Chondrocyte (in vitro differentiated cells): ENCODE data around the gene SGCA. TPM values are rescaled to one million over a fixed set of nuclear protein-coding genes. Genes with fewer than 3 reads are reported as not detected.

Experiments
- DNase-seq: peaks from one replicate; pipeline ENCODE4 v3.0.0; 2021; ENCODE audit warnings: mixed read lengths, low spot score
- H3K27ac Mint-ChIP-seq: one replicate; pipeline ENCODE4 v1.8.0; 2021; ENCODE audit warnings: mild to moderate bottlenecking, moderate library complexity, mixed read lengths; ENCODE audit not compliant: unreplicated experiment
- H3K27me3 Mint-ChIP-seq: 2 replicates; pipeline ENCODE4 v1.8.0; 2021; ENCODE audit warnings: low read depth, mixed read lengths
- H3K36me3 Mint-ChIP-seq: 2 replicates; pipeline ENCODE4 v1.8.0; 2021; ENCODE audit warnings: low read depth, mixed read lengths
- H3K4me1 Mint-ChIP-seq: 2 replicates; pipeline ENCODE4 v1.8.0; 2021; ENCODE audit warnings: low read depth, mild to moderate bottlenecking, mixed read lengths
- H3K4me3 Mint-ChIP-seq: one replicate; pipeline ENCODE4 v1.8.0; 2021; ENCODE audit warnings: mild to moderate bottlenecking, moderate library complexity, mixed read lengths; ENCODE audit not compliant: unreplicated experiment
- H3K9me3 Mint-ChIP-seq: 2 replicates; pipeline ENCODE4 v1.8.0; 2021; ENCODE audit warnings: low read depth, mixed read lengths
- total RNA-seq: library from RNA; stranded (reverse); gene quantifications from 3 replicates; pipeline ENCODE4 v1.2.1, GENCODE V29; 2021
- TF ChIP-seq, protein P1 (sequence below): fragments of 200-600 bp; sonication (generic); IDR thresholded peaks from 2 replicates; pipeline ENCODE4 v1.5.0; 2021; ENCODE audit warnings: antibody characterized with exemption, mild to moderate bottlenecking, moderate library complexity

Gene SGCA
- total RNA-seq, 1 donor from 2014 or later: 1.3 TPM

DNA sequence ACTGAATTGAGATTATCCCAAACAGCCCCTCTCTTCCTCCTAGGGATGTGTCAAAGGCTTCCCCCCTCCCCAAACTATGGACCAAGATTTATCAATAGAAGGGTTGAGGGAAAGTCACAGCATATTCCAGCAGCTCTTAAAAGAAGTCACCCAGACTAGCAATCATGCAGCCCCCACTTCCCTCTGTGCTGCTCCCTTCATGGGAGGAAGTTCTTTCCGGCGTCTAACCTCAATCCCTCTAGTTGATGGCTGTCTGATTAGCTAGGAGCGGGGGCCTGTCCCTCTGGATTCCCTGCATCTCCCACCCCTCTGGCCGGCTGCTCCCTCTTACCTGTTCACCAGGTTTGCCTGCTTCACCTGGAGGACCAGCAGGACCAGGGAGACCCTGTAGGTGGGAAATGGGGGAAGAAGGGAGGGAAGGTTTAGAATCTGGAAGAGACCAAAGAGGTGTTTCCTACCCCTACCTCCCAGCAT, 26.4 kb downstream of the SGCA start:
- TF ChIP-seq, protein P1, sequence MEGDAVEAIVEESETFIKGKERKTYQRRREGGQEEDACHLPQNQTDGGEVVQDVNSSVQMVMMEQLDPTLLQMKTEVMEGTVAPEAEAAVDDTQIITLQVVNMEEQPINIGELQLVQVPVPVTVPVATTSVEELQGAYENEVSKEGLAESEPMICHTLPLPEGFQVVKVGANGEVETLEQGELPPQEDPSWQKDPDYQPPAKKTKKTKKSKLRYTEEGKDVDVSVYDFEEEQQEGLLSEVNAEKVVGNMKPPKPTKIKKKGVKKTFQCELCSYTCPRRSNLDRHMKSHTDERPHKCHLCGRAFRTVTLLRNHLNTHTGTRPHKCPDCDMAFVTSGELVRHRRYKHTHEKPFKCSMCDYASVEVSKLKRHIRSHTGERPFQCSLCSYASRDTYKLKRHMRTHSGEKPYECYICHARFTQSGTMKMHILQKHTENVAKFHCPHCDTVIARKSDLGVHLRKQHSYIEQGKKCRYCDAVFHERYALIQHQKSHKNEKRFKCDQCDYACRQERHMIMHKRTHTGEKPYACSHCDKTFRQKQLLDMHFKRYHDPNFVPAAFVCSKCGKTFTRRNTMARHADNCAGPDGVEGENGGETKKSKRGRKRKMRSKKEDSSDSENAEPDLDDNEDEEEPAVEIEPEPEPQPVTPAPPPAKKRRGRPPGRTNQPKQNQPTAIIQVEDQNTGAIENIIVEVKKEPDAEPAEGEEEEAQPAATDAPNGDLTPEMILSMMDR: no peak
- Mint-ChIP-seq H3K4me3 (peak overlapping the region; percentile 99), H3K27me3 (no peaks in the 10 kb centered on the region), H3K27ac (peak overlapping the region; percentile 99), H3K36me3 (peaks cover 73% of the 10 kb centered on the region), H3K9me3 (no peaks in the 10 kb centered on the region), H3K4me1 (peaks cover 98% of the 10 kb centered on the region)
- no peak for DNase-seq

DNA sequence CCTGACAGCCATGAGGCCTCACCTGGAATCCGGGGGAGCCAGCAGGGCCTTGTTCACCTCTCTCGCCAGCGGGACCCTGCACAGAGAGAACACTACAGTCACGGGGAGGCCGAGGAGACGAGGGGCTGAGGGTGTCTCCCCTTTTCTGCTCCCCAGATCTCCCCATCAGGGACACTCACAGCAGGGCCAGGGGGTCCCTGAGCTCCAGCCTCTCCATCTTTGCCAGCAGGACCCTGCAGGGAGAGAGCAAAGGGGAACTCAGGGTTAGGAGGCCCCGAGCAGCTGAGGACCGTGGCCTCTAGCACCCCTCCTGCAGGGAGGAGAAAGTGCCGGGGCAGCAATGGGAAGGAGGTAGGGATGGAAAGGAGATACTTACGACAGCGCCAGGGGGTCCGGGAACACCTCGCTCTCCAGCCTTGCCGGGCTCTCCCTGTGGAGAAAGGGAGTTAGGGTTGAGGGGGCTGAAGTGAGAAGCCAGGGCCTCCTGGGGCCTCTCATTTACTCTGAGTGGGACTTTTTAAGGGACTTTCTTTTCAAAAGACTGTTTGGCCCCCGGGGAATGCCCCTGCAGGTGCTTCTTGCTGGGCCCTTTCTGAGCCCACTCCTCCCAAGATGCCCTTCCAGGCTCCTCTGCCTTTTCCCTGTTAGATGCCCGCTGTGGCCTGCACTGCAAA, 26.9 kb downstream of the SGCA start:
- H3K9me3 Mint-ChIP-seq: no peaks in the 10 kb centered on the region
- peaks cover 77% of the 10 kb centered on the region for H3K36me3 Mint-ChIP-seq
- H3K4me1 Mint-ChIP-seq: peaks cover 98% of the 10 kb centered on the region
- H3K27me3 Mint-ChIP-seq: no peaks in the 10 kb centered on the region
- DNase-seq: no peak
- peak overlapping the region; percentile 99 for H3K27ac Mint-ChIP-seq
- H3K4me3 Mint-ChIP-seq: peak overlapping the region; percentile 99
- TF ChIP-seq, protein P1: no peak

DNA sequence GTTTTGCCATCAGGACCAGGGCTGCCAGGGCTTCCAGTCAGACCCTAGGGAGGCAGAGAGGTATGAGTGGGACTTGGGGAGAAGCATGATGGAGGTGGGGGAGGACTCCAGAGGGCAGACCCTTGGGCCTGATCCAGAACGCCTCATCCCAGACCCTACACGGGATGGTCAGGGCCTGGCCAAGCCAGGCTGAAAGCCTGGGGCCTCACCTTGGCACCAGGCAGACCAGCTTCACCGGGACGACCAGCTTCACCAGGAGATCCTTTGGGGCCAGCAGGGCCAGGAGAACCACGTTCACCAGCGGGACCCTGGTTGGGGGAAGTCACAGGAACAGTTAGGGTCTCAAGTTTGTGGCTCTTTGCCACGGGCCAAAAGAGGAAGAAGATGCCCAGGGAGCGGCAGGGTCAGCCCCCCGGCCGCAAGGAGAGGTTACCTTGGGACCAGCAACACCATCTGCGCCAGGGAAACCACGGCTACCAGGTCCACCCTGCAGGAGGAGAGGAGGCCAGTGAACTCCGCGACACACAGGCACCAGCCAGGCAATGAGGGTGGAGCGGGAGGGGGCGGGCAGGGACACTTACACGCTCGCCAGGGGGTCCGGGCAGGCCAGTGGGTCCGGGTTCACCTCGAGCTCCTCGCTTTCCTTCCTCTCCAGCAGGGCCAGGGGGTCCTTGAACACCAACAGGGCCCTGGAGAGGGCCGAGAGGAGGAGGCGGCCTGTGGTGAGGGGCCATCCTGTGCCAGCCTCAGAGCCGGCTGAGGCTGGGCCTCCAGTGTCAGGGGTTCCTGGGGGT, 28.5 kb downstream of the SGCA start:
- peak; percentile 92 for DNase-seq
- H3K27ac Mint-ChIP-seq: peak overlapping the region; percentile 94
- H3K27me3 Mint-ChIP-seq: no peaks in the 10 kb centered on the region
- H3K36me3 Mint-ChIP-seq: peaks cover 78% of the 10 kb centered on the region
- no peaks in the 10 kb centered on the region for H3K9me3 Mint-ChIP-seq
- H3K4me3 Mint-ChIP-seq: peak overlapping the region; percentile 99
- peaks cover 93% of the 10 kb centered on the region for H3K4me1 Mint-ChIP-seq
- TF ChIP-seq, protein P1: no peak

DNA sequence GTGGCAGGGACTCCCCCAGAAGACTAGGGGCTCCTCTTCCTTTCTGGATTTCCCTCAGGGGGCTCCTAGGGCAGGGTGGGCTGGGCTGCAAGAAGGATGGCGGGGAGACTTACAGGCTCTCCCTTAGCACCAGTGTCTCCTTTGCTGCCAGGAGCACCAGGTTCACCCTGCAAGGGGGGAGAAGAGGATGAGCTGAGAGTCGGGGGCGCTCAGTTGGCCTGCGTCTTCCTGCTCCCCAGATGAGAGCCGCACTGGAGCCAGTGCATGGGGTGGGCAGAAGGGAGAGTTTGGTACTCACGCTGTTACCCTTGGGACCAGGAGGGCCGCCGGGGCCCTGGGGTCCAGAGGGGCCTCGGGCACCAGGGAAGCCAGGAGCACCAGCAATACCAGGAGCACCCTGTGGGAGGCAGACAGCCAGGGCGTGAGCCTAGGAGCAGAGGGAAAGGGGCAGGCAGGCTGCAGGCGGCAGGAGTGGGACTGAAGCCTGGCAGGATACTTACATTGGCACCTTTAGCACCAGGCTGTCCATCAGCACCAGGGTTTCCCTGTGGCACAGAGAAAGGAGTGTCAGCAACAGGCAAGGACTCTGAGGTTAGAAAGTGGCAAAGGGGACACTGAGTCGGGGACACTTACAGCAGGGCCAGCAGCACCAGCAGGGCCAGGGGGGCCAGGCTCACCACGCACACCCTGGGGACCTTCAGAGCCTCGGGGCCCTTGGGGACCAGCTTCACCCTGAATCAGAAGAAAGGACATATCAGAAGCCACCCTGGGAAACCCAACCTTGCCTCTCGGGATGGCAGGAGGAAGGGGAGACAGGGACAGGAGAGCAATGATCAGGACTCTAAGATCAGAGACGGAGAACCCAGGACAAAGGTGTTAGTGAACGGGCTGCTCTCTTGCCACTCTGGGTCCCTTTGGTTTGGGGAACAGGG, 29.4 kb downstream of the SGCA start:
- DNase-seq: peak; percentile 96
- Mint-ChIP-seq H3K36me3 (peaks cover 77% of the 10 kb centered on the region), H3K27ac (peak overlapping the region; percentile 95), H3K4me1 (peaks cover 85% of the 10 kb centered on the region), H3K4me3 (peak overlapping the region; percentile 99), H3K27me3 (no peaks in the 10 kb centered on the region), H3K9me3 (no peaks in the 10 kb centered on the region)
- TF ChIP-seq, protein P1: peak; percentile 74
